IPS-NIHi7 (cell line): ENCODE measurements around the gene PCSK7.
"Not testable (repeated sequence)": the region's sequence is repeated elsewhere in the genome, so short reads cannot be mapped to it uniquely, and the experiment has no call there.

Experiments used
- DNase-seq: peaks from one replicate; pipeline ENCODE4 v3.0.0; 2012; ENCODE audit warnings: mixed read lengths; ENCODE audit errors: extremely low spot score

Gene PCSK7

DNA sequence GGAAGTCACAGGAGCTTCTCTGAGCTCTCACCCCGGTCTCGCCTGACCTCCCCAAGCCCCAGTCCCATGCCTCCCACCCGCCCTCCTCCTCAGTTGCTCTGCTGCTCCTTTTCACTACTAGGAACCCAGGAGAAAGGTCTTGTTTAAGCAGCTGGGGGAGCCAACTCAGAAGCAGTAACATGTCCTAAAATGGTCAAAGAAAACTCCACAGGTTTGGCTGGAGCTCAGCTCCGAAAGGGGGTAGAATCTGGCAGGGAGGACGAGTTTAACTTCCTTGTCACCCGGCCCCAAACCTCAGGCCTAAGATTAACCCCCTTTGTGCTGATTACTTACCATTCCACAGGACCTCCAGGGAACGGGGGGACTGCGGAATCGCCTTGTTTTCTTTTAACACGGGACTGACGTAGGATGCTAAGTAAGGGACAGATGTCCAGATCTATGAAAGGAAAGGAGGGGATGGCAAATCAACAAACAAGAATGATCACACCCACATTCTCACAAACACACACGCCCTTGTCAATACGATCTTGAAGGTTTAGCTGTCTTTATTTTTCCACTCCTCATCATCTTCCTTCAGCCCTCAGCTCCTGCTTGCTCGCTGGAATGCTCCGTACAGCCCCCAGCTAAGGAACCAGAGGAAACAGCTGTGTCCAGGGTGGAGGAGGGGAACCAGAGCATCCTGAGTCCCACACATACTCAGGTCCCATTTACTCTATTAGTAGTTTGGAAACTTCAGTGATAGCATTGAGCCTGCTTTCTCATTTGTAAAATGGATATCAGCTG, 13.5 kb downstream of the PCSK7 start:
- DNase-seq: no peak

DNA sequence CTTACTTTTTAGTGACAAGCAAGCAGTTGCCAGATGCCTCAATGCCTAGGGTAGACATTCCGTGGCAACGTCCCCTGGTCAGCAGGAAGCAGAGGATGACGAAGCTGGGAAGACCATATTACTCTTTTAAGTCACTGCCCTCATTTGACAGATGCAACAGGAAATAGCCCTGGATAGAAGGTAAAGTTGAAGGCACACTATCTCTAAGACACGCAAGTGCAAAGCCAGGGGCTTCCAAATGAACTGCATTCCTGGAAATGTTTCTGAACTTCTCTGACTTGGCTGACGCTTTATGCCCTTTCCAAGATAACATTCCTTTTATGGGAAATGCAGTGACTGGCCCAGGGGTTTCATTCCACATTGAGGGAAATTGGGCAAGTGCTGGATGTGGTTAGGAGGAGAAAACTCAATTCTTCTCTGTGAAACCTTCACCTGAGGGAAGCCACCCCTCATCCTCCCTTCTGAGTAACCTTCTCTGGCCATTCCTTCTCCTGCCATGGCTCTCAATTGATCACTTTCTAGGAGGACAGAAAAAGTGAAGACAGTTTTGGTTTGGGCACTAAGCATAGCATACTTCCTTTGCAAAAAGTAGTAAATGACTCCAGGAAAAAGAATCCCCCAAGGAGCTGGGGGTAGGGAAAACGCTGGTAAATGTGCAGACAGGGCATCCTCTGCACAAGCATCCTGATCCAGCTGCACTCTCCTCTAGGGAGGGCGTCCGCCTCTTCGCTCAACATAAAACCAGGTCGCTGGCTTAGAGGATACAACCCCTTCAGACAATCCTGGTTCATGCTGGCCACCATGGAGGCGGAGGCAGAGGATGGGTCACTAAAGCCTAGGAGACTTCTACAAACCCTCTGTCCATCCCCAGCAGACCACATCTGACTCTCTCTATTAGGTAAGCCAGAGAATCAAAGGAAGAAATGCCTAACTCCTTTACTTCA, 14.5 kb downstream of the PCSK7 start:
- no peak for DNase-seq

DNA sequence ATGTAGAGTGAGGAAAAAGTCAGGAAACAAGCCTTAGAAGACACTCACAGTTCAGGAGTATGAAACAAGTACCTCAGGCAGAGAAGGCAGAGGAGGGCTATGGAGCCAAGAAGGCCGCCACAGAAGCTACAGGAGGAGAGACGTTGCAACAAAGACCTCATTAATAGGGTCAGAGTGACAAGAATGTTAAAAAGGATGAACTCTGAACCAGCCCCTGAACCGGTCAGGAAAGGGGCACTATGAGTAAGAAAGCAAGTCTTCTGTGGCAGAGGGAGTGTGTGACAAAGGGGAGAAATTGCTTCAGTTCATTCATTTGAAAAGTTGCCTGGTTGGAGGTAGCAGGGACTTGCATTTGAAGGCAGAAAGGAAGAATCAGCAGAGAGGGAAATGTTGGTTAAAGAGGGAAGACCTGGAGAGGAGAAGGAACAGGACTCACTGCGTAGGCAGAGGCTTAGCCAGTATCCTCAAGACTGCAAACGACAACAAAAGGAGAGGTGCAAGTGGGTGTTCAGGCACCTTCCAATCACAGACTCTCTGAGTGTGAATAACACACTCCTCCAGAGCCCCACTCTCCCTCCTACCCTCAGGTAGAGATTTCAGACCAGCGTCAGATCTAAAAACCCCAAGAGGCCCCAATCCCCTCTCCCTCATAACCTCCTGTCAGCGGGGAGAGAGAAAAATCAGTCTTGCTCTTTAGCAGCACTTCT, 17.3 kb downstream of the PCSK7 start:
- no peak for DNase-seq

DNA sequence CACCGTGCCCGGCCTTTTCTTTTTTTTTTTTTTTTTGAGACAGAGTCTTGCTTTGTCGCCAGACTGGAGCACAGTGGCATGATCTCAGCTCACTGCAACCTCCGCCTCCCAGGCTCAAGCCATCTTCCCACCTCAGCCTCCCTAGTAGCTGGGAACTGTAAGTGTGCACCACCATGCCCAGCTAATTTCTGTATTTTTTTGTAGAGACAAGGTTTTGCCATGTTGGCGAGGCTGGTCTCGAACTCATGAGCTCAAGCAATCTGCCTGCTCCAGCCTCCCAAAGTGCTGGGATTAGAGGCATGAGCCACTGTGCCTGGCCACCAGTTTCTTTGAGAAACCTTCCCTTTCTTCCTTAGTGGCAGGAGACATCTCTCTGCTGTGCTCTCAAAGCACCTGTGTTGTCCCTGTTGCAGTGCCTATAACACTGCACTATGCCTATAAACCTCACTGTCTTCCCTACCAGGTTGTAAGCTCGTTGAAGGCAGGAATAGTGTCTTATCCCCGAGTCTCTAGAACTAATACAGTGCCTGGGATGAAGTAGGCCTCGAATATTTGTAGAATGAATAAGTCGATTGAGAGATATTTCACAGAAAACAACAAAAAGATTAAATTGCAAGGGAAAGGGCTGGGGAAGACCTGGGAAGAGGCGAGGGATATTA, 19.0 kb downstream of the PCSK7 start:
- no peak for DNase-seq

DNA sequence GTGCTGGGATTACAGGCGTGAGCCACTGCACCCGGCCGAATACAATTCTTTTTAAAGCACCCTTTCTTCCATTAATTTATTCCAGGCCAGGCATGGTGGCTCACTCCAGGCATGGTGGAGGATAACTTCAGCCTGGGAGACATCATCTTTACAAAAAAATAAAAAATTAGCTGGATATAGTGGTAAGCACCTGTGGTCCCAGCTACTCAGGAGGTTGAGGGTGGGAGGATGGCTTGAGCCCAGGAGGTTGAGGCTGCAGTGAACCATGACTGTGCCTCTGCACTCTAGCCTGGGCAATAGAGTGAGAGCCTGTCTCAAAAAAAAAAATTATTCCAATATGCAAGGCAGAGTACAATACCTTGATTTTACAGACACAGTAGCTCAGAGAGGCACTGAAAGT, 21.3 kb downstream of the PCSK7 start:
- no peak for DNase-seq

DNA sequence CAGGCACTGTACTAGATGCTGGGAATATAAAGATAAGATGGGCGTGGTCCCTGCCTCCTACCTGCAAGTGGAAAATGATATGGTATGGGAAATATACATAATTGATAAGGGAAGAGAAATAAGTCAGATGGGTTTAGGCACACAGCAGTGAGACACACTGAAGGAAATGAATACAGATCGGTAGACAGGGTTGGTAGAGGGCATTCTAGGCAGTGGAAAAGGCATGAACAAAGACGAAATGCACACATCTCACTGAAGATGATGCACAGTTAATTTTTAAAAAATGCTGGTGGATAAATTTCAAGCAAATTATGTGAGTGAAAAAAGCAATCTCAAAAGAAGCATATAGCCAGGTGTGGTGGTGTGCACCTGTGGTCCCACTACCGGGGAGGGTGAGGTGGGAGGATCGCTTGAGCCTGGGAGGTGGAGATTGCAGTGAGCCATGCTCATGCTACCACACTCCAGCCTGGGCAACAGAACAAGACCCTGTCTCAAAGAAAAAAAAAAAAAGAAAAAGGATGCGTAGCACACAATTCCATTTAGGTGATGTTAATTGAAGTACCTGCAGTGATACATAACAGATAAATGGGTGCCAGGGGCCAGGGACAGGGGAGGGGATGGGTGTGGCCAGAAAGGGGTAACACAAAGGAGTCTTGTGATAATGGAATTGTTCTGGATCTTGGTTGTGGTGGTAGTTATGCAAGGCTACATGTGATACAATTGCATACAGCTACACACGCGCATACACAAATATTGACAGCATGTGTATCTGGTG, 22.3 kb downstream of the PCSK7 start:
- not testable (repeated sequence) for DNase-seq

DNA sequence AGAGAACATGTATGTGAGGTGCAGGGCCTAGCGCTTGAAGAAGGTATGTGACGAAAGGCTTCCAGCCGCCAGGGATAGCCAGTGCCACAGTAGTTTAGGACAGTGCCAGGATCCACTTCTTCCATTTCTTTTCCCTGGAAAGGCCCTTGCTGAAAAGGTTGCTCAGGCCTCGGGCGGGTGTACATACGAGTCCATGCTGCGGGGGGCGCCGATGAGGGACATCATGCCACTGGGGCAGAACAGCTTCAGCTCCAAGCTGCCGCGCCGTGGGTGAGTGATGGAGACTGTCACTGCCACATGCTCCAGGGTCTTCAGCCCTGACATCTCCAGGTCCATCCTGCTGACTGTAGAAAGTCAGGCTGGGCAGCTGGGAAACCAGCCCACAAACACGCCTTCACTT, 23.2 kb downstream of the PCSK7 start:
- not testable (repeated sequence) for DNase-seq

DNA sequence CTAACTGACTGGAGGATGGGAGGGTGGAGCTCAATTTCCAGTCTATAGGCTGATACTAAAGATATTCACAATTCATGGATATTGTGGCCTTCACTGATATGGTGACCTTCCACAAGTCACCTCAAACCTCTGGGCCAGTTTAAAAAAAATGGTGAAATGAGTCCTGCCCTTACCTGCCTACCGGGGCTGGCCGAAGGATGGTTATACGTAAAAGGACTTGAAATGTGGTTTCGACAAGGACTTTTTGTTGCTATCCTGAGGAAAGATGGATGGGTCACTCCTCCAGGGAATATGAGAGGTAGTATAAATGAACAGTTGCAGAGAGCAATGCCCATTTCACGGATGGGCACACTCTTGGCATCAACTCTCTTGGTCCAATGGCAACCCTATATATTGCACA, 24.4 kb downstream of the PCSK7 start:
- DNase-seq: not testable (repeated sequence)

DNA sequence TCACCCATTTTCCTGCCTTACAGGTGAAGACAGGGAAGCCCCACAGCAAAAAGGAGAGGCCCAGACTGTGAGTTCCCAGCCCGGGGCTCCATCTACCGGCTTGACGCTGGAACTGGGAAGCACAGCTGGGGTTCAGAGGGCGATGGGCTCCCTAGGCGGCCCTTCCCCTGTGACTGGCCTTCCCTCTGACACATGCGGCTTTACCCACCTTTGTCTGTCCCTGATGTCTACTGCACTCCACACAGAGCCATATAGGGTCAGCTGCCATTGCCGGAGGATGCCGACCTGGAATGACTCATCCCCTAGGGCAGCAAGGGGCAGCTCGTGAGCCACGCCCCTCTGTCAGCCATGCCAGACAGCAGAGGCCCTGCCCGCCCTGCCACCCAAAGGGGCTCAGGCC, 25.0 kb downstream of the PCSK7 start:
- DNase-seq: not testable (repeated sequence)

DNA sequence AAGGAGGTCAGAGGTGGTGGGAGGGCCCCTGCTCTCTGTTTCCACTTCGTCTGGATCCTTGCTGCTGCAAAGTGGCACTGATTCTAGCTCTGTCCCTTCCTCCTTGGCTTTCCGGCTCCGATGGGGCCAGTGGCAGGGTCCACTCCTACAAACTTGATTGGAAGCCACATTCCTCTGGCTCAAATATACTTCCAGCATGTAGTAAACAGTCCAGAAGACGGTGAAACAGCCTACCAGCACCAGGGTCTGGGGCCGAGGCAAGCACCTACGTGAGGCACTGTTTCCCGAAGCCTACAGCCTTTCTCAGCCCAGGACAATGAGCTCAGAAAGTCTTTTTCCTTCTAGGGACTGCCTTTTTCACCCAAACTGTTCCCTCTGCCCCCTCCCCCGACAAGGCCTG, 25.8 kb downstream of the PCSK7 start:
- not testable (repeated sequence) for DNase-seq

DNA sequence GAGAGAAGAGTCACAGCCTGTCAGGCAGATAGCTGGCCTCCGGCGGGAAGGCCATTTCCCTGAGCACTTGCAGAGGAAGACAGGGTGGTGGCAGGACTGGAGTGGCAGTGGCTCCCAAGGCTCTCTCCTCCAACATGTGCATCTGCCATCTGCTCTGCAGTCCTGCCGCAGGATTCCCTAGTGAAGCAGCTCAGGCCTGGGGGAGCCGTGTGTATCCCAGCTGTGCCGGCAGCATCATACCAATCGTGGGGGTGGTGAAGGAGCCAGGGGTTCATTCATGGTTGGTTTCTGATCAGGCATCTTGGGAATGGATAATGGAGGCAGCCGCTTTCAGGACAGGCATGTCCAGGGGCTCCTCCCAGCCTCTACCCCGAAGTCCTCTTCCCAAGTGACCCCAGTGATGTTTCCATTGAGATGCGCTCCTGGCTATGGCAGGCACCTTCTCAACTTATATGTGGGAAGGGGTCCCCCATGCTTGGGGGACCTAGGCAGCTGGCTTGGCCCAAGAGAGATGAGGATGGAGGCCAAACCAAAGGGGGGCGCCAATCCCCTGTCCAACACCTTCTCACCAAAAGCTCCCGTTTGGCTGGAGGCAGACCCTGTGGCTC, 26.6 kb downstream of the PCSK7 start:
- DNase-seq: no peak

DNA sequence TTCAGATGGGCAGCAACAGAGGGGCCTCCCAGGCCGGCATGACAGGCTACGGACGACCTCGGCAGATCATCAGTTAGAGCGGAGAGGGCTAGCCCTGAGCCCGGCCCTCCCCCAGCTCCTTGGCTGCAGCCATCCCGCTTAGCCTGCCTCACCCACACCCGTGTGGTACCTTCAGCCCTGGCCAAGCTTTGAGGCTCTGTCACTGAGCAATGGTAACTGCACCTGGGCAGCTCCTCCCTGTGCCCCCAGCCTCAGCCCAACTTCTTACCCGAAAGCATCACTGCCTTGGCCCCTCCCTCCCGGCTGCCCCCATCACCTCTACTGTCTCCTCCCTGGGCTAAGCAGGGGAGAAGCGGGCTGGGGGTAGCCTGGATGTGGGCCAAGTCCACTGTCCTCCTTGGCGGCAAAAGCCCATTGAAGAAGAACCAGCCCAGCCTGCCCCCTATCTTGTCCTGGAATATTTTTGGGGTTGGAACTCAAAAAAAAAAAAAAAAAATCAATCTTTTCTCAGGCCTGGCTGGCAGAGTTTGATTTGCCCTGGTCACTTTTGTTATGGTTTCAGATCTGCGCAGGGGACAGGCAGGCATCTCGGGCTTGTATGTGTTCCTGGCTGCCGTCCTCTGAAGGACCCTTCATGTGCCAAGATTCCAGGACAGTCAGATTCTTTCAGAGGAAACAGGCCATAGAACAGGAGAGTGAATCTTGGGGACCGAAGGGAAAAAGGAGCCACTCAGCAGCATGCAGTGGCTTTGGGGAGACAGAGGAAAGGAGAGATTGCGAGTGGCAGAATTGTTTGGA, 27.4 kb downstream of the PCSK7 start:
- no peak for DNase-seq

DNA sequence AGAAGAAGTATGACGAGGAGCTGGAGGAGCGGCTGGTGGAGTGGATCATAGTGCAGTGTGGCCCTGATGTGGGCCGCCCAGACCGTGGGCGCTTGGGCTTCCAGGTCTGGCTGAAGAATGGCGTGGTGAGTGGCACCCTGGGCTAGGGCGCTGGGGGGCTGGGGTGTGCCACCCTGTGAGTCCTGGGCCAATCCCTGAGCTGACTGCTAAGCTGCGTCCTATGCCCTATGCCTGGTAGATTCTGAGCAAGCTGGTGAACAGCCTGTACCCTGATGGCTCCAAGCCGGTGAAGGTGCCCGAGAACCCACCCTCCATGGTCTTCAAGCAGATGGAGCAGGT, 28.8 kb downstream of the PCSK7 start:
- DNase-seq: no peak

DNA sequence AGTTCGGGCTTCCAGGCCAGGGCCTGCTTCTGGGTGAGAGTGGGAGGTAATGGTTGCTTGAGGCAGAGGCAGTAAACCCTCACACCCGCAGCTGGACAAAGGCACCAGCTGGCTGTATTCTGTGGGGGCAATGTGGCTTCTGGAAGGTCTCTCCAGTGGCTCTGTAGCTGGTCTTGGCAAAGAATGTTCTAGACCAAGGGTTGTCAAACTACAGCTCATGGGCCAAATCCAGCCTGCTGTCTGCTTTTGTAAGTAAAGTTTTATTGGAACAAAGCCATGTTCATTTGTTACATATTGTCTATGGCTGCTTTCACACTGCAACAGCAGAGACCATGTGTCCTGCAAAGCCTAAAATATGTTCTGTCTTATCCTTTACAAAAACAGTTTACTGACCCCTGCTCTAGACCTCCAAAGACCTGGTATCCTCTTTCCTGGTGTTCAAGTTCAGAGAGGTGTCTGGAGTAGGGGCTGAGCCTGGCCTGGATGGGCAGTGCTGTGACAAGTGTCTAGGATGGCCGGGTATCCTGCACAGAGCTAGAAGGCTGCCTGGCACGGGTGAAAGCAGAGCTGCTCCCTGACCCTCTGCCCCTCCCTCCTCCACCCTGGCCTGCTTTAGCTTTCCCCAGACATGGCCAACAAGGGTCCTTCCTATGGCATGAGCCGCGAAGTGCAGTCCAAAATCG, 29.3 kb downstream of the PCSK7 start:
- no peak for DNase-seq

DNA sequence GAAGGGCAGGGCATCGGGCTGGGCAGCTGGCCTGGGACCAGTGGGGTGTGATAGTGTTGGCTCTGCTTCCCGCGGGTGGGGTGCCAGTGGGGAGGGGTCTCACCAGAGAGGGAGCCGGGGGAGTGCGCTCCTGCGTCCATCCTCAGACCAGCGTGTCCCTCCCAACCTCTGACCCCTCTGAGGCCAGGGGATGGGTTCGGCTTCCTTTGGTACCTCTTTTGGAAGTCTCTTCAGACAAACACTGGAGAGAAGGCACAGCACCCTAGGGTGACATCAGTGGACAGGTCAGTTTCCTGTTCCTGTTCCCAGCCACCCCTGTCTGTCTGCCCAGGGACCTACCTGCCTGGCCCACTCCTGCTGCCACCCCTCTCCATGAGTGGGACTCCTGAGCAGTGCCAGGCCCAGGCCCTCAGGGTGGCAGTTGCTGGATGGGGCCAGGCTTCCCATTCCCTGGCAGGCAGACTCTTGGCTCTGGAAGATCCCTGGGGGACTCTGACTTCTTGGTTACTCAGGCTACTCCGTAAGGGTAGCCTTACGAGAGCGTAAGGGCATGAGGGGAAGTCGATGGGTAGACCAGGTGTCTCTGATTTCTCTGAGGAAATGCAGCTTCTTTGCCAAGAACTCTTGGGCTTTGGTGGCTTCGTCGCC, 30.1 kb downstream of the PCSK7 start:
- no peak for DNase-seq

DNA sequence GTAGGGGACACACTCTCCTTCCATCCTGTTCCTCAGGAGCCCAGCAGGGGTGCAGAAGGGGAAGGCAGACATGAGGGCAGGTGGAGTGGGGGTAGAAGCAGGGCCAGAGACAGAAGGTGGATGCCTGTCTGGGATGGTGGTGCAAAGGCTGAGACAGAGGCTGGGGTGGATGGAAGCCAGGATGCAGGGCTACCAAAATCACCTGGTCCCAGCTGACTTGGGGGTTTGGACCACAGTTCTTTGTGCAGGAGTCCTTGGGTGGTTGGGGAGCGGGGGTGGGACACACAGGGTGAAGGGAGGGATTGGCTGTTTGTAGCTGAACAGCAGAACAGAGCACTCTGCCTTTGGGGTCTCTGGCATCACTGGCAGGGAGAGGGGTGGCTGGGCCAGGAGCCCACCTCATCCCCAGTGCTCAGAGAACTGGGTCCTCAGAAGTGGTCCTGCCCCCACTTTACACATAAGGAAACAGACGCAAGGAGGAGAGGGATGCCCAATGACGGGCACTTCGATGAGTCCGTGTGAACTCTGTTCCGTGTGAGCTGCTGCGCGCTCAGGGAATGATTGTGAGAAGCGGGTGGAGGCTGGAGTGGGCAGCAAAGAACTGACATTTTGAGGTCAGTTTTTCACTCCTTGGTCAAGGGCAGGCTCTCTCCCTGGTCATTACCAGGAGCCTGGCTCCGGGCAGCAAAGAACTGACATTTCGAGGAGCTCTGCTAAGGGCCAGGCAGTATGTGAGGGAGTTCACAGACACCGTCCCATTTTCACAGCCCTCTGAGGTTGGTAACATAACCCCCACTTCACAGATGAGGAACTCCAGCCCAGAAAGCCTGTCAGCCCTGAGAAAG, 30.8 kb downstream of the PCSK7 start:
- DNase-seq: no peak

DNA sequence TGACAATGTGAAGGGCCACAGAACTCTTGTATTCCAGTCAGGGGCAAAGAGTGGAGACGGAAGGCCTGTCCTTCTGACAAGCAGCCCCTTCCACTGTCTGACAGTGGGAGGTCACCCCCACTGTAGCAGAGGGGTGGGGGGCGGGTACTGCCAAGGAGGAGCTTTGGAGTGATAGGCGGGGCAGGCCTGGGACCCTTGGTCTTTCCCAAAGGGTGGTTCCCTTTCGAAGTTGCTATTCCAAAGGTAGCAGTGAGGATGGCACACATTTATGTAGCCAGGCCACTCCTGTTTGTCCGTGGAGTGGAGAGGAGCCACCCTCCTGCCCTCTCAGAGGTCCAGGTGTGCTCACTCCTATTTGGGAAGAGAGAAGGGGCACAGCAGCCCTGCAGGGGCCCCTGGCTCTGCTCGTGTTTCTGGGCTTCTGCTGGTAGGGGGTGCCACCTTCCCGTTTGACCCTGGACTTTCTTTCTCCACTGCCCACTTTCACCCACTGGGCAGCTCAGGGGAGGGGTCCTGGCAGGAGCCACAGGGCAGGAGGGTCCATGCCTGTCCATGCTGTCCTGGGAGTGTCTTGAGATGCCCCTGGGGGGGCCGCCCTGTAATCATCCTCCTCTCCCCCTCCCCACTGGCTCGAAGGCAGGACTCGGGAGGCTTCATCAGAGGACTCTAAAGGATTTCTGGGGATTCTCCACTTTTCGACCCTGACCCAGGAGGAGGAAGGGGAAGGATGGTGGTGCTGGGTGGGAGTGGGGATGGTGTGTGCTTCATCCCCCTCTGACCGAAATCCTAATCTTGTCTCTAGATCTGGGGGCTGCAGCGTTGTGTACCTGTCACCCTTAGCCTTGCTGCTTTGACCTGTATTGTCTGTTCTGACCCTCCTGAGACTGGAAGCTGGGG, 31.7 kb downstream of the PCSK7 start:
- DNase-seq: no peak
